A549 (cell line): ENCODE results near the gene PYROXD2. TPM values are rescaled to one million over a fixed set of nuclear protein-coding genes. Genes with fewer than 3 reads are reported as not detected.

Source experiments
- ATAC-seq, 2 experiments: fragments of 200-7000 bp in 1 of 2; fragments of >200 bp in 1 of 2; cut with Nextera tagmentation in 1 of 2; cut with Tn5 transposase in 1 of 2; 3 replicates each; pipeline versions ENCODE4 v1.8.0 to v1.9.1; 2018 to 2020; ENCODE audit warnings: mild to moderate bottlenecking in 1 of 2, moderate library complexity in 1 of 2
- CTCF ChIA-PET: fragments of 300-600 bp; sonication (Branson Sonifier 250); formaldehyde crosslinking; extraction: SDS; loops from one replicate; lab custom pipeline; 2021; ENCODE audit warnings: antibody characterized with exemption, inconsistent platforms; lab: Yijun Ruan, JAX
- POLR2A ChIA-PET: fragments of 350-600 bp; formaldehyde crosslinking; extraction: SDS; loops from one replicate; lab custom pipeline; 2021; ENCODE audit warnings: antibody characterized with exemption, inconsistent platforms; lab: Yijun Ruan, JAX
- DNase-seq, 2 experiments: peaks; one replicate each; pipeline versions ENCODE4 v3.0.0 to v3.0.0-alpha.2; 2011 to 2016; ENCODE audit warnings: low read depth in 1 of 2, low spot score in 1 of 2
- FAIRE-seq: peaks from 2 replicates; lab custom pipeline; 2011; peaks lifted over from hg19 to GRCh38; lab: Jason Lieb, UNC
- H3K27ac ChIP-seq, 2 experiments: fragments of >200 bp; sonication (Bioruptor Twin); formaldehyde crosslinking; 3 replicates each; pipeline ENCODE4 v1.5.1; 2016 to 2017
- H3K4me1 ChIP-seq: fragments of >200 bp; sonication (Bioruptor Twin); formaldehyde crosslinking; 3 replicates; pipeline ENCODE4 v1.6.1; 2016
- H3K4me2 ChIP-seq: fragments of >200 bp; sonication (Bioruptor Twin); formaldehyde crosslinking; 3 replicates; pipeline ENCODE4 v1.6.1; 2016
- H3K4me3 ChIP-seq: fragments of >200 bp; sonication (Bioruptor Twin); formaldehyde crosslinking; 3 replicates; pipeline ENCODE4 v1.5.1; 2016
- H3K9me3 ChIP-seq: fragments of >200 bp; sonication (Bioruptor Twin); formaldehyde crosslinking; 3 replicates; pipeline ENCODE4 v1.6.1; 2016
- CBX2 ChIP-seq: fragments of 200-600 bp; sonication (generic); IDR thresholded peaks from 2 replicates; pipeline ENCODE4 v1.6.1; 2016; ENCODE audit warnings: low read depth, mild to moderate bottlenecking, borderline replicate concordance
- CHD2 ChIP-seq: fragments of 150-350 bp; IDR thresholded peaks from 2 replicates; pipeline ENCODE4 v1.6.1; 2014; ENCODE audit warnings: low read length; ENCODE audit not compliant: partially characterized antibody
- FOSL2 ChIP-seq, 2 experiments: fragments of 450-650 bp in 1 of 2; fragments of >200 bp in 1 of 2; sonication (Bioruptor Twin) in 1 of 2; formaldehyde crosslinking; IDR thresholded peaks; 2 replicates each; pipeline versions ENCODE4 v1.5.0 to v1.6.1; 2016 to 2020; ENCODE audit warnings: mild to moderate bottlenecking in 1 of 2, moderate library complexity in 1 of 2
- FOXS1 ChIP-seq: fragments of 250-450 bp; sonication (Bioruptor Pico); IDR thresholded peaks from 2 replicates; pipeline ENCODE4 v1.5.0; 2020; ENCODE audit warnings: mild to moderate bottlenecking, moderate library complexity
- HDAC2 ChIP-seq: fragments of 200-600 bp; sonication (generic); IDR thresholded peaks from 2 replicates; pipeline ENCODE4 v1.6.1; 2016
- HOXB5 ChIP-seq: fragments of 250-450 bp; sonication (Bioruptor Pico); IDR thresholded peaks from 2 replicates; pipeline ENCODE4 v1.5.0; 2020; ENCODE audit warnings: mild to moderate bottlenecking, moderate library complexity
- JUN ChIP-seq, 2 experiments: fragments of >200 bp; sonication (Bioruptor Twin); formaldehyde crosslinking; IDR thresholded peaks; 2 replicates in 1 of 2; 3 replicates in 1 of 2; pipeline ENCODE4 v1.6.1; 2016 to 2017
- JUNB ChIP-seq: fragments of >200 bp; sonication (Bioruptor Twin); formaldehyde crosslinking; IDR thresholded peaks from 2 replicates; pipeline ENCODE4 v1.6.1; 2016
- MAZ ChIP-seq: fragments of 150-350 bp; IDR thresholded peaks from 2 replicates; pipeline ENCODE4 v1.6.1; 2014; ENCODE audit warnings: antibody characterized with exemption, low read depth, low read length, borderline replicate concordance
- MYC ChIP-seq: IDR thresholded peaks from 2 replicates; pipeline ENCODE4 v1.6.1; 2012; ENCODE audit warnings: mild to moderate bottlenecking, inconsistent platforms, low read length, improper control_type of control experiment, borderline replicate concordance
- NFE2L2 ChIP-seq: fragments of 150-350 bp; conservative IDR thresholded peaks from 2 replicates; pipeline ENCODE4 v1.6.1; 2014; ENCODE audit warnings: low read length
- NPAS2 ChIP-seq: fragments of 250-450 bp; sonication (Bioruptor Pico); IDR thresholded peaks from 2 replicates; pipeline ENCODE4 v1.8.0; 2022; ENCODE audit warnings: mild to moderate bottlenecking, moderate library complexity, borderline replicate concordance
- NR3C1 ChIP-seq: fragments of >200 bp; sonication (Bioruptor Twin); formaldehyde crosslinking; IDR thresholded peaks from 3 replicates; pipeline ENCODE4 v1.6.1; 2017
- RAD21 ChIP-seq, 2 experiments: fragments of >200 bp in 1 of 2; sonication (Bioruptor Twin) in 1 of 2; formaldehyde crosslinking in 1 of 2; IDR thresholded peaks in 1 of 2; conservative IDR thresholded peaks in 1 of 2; 2 replicates in 1 of 2; 3 replicates in 1 of 2; pipeline ENCODE4 v1.6.1; 2012 to 2018; ENCODE audit warnings: inconsistent platforms in 1 of 2
- SREBF2 ChIP-seq: fragments of 450-650 bp; IDR thresholded peaks from 2 replicates; pipeline ENCODE4 v1.6.1; 2014; ENCODE audit warnings: mild to moderate bottlenecking, moderate library complexity
- WGBS: methylation state at CpG from one replicate; pipeline ENCODE4 v1.1.6; 2017; ENCODE audit errors: missing lambda C conversion rate; 5-methylcytosine and 5-hydroxymethylcytosine counted together
- polyA plus RNA-seq, 4 experiments: library from polyadenylated mRNA; depleted of rRNA in 3 of 4; stranded (reverse); fragments of >200 nt; fragmentation: RNase III in 1 of 4; extraction: RNeasy Plus Mini Kit Qiagen cat#74134 plus additional on column Dnase treatment in 1 of 4; gene quantifications; 2 replicates in 3 of 4; 3 replicates in 1 of 4; pipeline ENCODE4 v1.2.3, GENCODE V29; 2011 to 2017
- TF ChIP-seq, protein P1 (sequence below): IDR thresholded peaks from 2 replicates; pipeline ENCODE4 v1.6.1; 2012
- TF ChIP-seq, protein P2 (sequence below): fragments of >200 bp; sonication (Bioruptor Twin); formaldehyde crosslinking; IDR thresholded peaks from 2 replicates; pipeline ENCODE4 v1.6.1; 2016
- TF ChIP-seq, protein P3 (sequence below): fragments of >200 bp; sonication (Bioruptor Twin); formaldehyde crosslinking; IDR thresholded peaks from 3 replicates; pipeline ENCODE4 v1.5.1; 2016
- TF ChIP-seq, protein P4 (sequence below): IDR thresholded peaks from 2 replicates; pipeline ENCODE4 v1.6.1; 2012; ENCODE audit warnings: low read depth, borderline replicate concordance
- TF ChIP-seq, protein P5 (sequence below): fragments of 250-450 bp; sonication (Bioruptor Pico); IDR thresholded peaks from 2 replicates; pipeline ENCODE4 v1.5.0; 2021; ENCODE audit warnings: mild to moderate bottlenecking, moderate library complexity, borderline replicate concordance

The PYROXD2 gene
- polyA plus RNA-seq, 2 of the 4 experiments (the other 2 are of a cell fraction): 4.6 to 6.3 TPM

DNA sequence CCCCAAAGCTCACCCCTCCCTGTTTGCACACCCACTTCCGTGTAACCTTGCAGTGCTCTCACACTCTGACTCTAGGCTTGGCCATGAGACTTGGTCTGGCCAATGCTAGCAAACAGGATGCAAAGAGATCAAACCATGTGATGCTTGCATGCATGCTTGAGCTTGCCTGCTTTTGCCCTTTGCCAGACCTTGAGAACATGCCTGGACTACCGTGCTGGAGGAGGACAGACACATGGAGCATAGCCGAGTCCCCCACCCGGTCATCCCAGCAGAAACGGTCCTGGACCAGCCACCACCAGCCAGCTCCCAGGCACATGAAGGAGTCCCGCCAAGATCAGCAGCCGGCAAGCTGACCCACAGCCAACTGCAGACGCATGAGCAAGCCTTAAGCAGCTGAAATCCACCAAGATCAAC lies 23.4 kb downstream of the PYROXD2 start:
- POLR2A ChIA-PET: interaction anchor here (1.6 kb wide), 1 partner anchor 24 kb away, joined by 3 read pairs; the partner anchor contains the start of gene PYROXD2
- Histone ChIP-seq H3K27ac (no peak overlapping the region), H3K9me3 (no peaks in the 10 kb centered on the region)
- WGBS: 83% methylated on average over 8 of the region's 8 CpGs
- TF ChIP-seq, protein P1, sequence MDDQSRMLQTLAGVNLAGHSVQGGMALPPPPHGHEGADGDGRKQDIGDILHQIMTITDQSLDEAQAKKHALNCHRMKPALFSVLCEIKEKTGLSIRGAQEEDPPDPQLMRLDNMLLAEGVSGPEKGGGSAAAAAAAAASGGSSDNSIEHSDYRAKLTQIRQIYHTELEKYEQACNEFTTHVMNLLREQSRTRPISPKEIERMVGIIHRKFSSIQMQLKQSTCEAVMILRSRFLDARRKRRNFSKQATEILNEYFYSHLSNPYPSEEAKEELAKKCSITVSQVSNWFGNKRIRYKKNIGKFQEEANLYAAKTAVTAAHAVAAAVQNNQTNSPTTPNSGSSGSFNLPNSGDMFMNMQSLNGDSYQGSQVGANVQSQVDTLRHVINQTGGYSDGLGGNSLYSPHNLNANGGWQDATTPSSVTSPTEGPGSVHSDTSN: no peak
- TF ChIP-seq NPAS2 (CRISPR knock-in tag) (no peak), MYC (no peak), JUN (IDR thresholded peaks at IDR 0.05) (no peak), FOSL2 (IDR thresholded peaks at IDR 0.05) (no peak), FOSL2 (CRISPR knock-in tag; IDR thresholded peaks at IDR 0.05) (no peak), NFE2L2 (no peak), SREBF2 (no peak)
- TF ChIP-seq, all 56 proteins: peak for 0
- no peak overlapping the region for H3K4me3 ChIP-seq
- no peak for FAIRE-seq
- DNase-seq: no peak
- no peak for ATAC-seq
- CTCF ChIA-PET: no interaction called here
- H3K4me1 ChIP-seq: no peaks in the 10 kb centered on the region
- no peak overlapping the region for H3K4me2 ChIP-seq

DNA sequence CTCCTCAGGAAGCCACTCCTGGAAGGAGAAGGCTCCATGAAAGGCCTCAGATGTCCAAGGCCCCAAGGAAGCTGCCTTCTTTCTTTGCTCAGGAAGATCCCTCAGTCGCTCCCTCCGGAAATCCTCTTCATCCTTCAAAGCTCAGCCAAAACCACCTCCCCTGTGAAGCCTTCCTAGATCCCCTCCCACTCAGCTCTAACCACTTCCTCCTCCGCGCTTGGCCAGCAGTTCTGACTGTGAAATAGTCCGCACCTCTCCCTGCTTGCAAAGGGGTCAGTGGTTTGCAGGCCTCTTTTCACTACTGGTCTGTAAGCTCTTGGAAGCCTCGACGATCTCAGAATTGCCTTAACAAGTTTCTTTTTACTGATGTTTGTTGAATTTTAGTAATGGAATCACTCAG lies 23.9 kb downstream of the PYROXD2 start:
- POLR2A ChIA-PET: interaction anchor here (1.6 kb wide), 1 partner anchor 24 kb away, joined by 3 read pairs; the partner anchor contains the start of gene PYROXD2
- no peaks in the 10 kb centered on the region for H3K4me1 ChIP-seq
- no peak overlapping the region for H3K4me2 ChIP-seq
- no peak for ATAC-seq
- no peak for FAIRE-seq
- H3K9me3 ChIP-seq: no peaks in the 10 kb centered on the region
- H3K4me3 ChIP-seq: no peak overlapping the region
- TF ChIP-seq JUNB (no peak), HDAC2 (no peak), HOXB5 (CRISPR knock-in tag) (no peak), RAD21 (conservative IDR thresholded peaks at IDR 0.05 in 1 of 2, IDR thresholded peaks at IDR 0.05 in 1 of 2) (no peak), NR3C1 (no peak), NPAS2 (CRISPR knock-in tag) (no peak), FOXS1 (CRISPR knock-in tag) (no peak), CBX2 (no peak), MAZ (no peak), CHD2 (no peak)
- TF ChIP-seq, protein P2, sequence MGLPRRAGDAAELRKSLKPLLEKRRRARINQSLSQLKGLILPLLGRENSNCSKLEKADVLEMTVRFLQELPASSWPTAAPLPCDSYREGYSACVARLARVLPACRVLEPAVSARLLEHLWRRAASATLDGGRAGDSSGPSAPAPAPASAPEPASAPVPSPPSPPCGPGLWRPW: no peak
- TF ChIP-seq, protein P3, sequence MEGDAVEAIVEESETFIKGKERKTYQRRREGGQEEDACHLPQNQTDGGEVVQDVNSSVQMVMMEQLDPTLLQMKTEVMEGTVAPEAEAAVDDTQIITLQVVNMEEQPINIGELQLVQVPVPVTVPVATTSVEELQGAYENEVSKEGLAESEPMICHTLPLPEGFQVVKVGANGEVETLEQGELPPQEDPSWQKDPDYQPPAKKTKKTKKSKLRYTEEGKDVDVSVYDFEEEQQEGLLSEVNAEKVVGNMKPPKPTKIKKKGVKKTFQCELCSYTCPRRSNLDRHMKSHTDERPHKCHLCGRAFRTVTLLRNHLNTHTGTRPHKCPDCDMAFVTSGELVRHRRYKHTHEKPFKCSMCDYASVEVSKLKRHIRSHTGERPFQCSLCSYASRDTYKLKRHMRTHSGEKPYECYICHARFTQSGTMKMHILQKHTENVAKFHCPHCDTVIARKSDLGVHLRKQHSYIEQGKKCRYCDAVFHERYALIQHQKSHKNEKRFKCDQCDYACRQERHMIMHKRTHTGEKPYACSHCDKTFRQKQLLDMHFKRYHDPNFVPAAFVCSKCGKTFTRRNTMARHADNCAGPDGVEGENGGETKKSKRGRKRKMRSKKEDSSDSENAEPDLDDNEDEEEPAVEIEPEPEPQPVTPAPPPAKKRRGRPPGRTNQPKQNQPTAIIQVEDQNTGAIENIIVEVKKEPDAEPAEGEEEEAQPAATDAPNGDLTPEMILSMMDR: no peak
- TF ChIP-seq, protein P4, sequence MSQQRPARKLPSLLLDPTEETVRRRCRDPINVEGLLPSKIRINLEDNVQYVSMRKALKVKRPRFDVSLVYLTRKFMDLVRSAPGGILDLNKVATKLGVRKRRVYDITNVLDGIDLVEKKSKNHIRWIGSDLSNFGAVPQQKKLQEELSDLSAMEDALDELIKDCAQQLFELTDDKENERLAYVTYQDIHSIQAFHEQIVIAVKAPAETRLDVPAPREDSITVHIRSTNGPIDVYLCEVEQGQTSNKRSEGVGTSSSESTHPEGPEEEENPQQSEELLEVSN: no peak
- TF ChIP-seq, protein P5, sequence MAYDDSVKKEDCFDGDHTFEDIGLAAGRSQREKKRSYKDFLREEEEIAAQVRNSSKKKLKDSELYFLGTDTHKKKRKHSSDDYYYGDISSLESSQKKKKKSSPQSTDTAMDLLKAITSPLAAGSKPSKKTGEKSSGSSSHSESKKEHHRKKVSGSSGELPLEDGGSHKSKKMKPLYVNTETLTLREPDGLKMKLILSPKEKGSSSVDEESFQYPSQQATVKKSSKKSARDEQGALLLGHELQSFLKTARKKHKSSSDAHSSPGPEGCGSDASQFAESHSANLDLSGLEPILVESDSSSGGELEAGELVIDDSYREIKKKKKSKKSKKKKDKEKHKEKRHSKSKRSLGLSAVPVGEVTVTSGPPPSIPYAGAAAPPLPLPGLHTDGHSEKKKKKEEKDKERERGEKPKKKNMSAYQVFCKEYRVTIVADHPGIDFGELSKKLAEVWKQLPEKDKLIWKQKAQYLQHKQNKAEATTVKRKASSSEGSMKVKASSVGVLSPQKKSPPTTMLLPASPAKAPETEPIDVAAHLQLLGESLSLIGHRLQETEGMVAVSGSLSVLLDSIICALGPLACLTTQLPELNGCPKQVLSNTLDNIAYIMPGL (CRISPR knock-in tag): no peak
- TF ChIP-seq, all 56 proteins: peak for 0
- DNase-seq: no peak
- H3K27ac ChIP-seq: no peak overlapping the region
- CTCF ChIA-PET: no interaction called here
- WGBS: 87% methylated on average over 7 of the region's 7 CpGs
